Measurements from ENCODE around the gene COL4A4. TPM values are rescaled to one million over a fixed set of nuclear protein-coding genes. Genes with fewer than 3 reads are reported as not detected.
A peak's percentile ranks its signal among the peaks of the same experiment; 100 is the strongest.

COL4A4 gene
- total and polyA plus RNA-seq, 2 of the 13 experiments (the other 11 are each of a cell fraction or from before 2014, with no cell fraction given): not detected

- Histone ChIP-seq H3K27ac (ENCODE audit: extremely low read length, insufficient read depth, low read length) (no peak overlapping the region), H3K9ac (ENCODE audit: insufficient read depth, low read depth, low read length) (no peak overlapping the region), H3K27me3 (ENCODE audit: control insufficient read depth in 1 of 2, insufficient read depth in 2 of 2, low read length in 2 of 2) (peaks cover 2 to 54% of the 10 kb centered on the region in 2 experiments; a peak in 3 of 5 replicates), H4K20me1 (ENCODE audit: insufficient read depth, low read length) (no peaks in the 10 kb centered on the region), H3K4me3 (replicated peaks in 1 of 3; ENCODE audit: insufficient read depth in 1 of 3, low read depth in 2 of 3, low read length in 3 of 3) (no peak overlapping the region), H3K9me3 (ENCODE audit: low read length) (no peaks in the 10 kb centered on the region), H3K4me1 (ENCODE audit: insufficient read depth, low read length) (no peaks in the 10 kb centered on the region), H3K4me2 (ENCODE audit: low read depth, low read length) (no peak overlapping the region), H3K79me2 (ENCODE audit: insufficient read depth, low read length) (no peaks in the 10 kb centered on the region), H2AFZ (ENCODE audit: low read length) (no peak overlapping the region), H3K36me3 (replicated peaks in 1 of 2; ENCODE audit: control insufficient read depth in 1 of 2, insufficient read depth in 2 of 2, low read length in 2 of 2) (no peaks in the 10 kb centered on the region)
- WGBS (ENCODE audit: low lambda C conversion rate): 25% methylated on average over 5 of the region's 5 CpGs
- POLR2A ChIA-PET: no interaction called here
- intact Hi-C loops (cut with micrococcal nuclease; ENCODE audit: unreplicated experiment): loop anchor here (5.0 kb wide), 1 partner anchor 193 kb away; the partner anchor contains the start of gene MFF
- FAIRE-seq (no peak), ATAC-seq (no peak), DNase-seq (ENCODE audit: low spot score) (no peak)
- in situ Hi-C loops (cut with HindIII; ENCODE audit: extremely low pct_ligation_motif_present, low pct_unique_long_range_greater_than_20kb): loop anchor here (10.0 kb wide), 2 partner anchors 90 to 630 kb away; no protein-coding TSS in a partner anchor
- peak; percentile 34; the same call in 1 of the 2 replicates for TF ChIP-seq CREB1 (IDR thresholded peaks at IDR 0.05)
- no peak for TF ChIP-seq CREB1 (CRISPR knock-in tag; IDR thresholded peaks at IDR 0.05)
- TF ChIP-seq NFATC3 (CRISPR knock-in tag; IDR thresholded peaks at IDR 0.05): no peak
- BruUV-seq (replicated peaks): no TSS peak
- CTCF ChIA-PET (ENCODE audit: low intra/inter-chr PET ratio, low total read pairs): no interaction called here
Measured at GRCh38 chr2:227134591-227134990, 29.4 kb downstream of the COL4A4 start.

- H3K27ac ChIP-seq (ENCODE audit: extremely low read length, insufficient read depth, low read length): no peak overlapping the region
- H2AFZ ChIP-seq (ENCODE audit: low read length): no peak overlapping the region
- in situ Hi-C loops (cut with HindIII; ENCODE audit: extremely low pct_ligation_motif_present, low pct_unique_long_range_greater_than_20kb): loop anchor here (10.0 kb wide), 2 partner anchors 92 to 632 kb away; no protein-coding TSS in a partner anchor
- TF ChIP-seq ZNF318 (CRISPR knock-in tag; IDR thresholded peaks at IDR 0.05): no peak
- TF ChIP-seq TBL1XR1 (IDR thresholded peaks at IDR 0.05; ENCODE audit: borderline replicate concordance, low read length, partially characterized antibody): no peak
- TF ChIP-seq ZNF773 (CRISPR knock-in tag; IDR thresholded peaks at IDR 0.05; ENCODE audit: borderline replicate concordance): no peak
- TF ChIP-seq KLF16 (CRISPR knock-in tag; IDR thresholded peaks at IDR 0.05): no peak
- TF ChIP-seq KMT2A (CRISPR knock-in tag; IDR thresholded peaks at IDR 0.05): no peak
- TF ChIP-seq HNF4A (CRISPR knock-in tag; IDR thresholded peaks at IDR 0.05): no peak
Measured at GRCh38 chr2:227132986-227133385, 31.0 kb downstream of the COL4A4 start.

More at GRCh38 chr2:227132986-227133385, 31.0 kb downstream of the COL4A4 start:
- intact Hi-C loops (cut with micrococcal nuclease; ENCODE audit: unreplicated experiment): loop anchor here (5.0 kb wide), 1 partner anchor 194 kb away; the partner anchor contains the start of gene MFF
- POLR2A ChIA-PET: no interaction called here
- Histone ChIP-seq H3K9ac (ENCODE audit: insufficient read depth, low read depth, low read length) (no peak overlapping the region), H3K9me3 (ENCODE audit: low read length) (no peaks in the 10 kb centered on the region), H3K27me3 (ENCODE audit: control insufficient read depth in 1 of 2, insufficient read depth in 2 of 2, low read length in 2 of 2) (peaks cover 2 to 54% of the 10 kb centered on the region in 2 experiments; a peak in 3 of 5 replicates), H3K79me2 (ENCODE audit: insufficient read depth, low read length) (no peaks in the 10 kb centered on the region), H3K4me3 (replicated peaks in 1 of 3; ENCODE audit: insufficient read depth in 1 of 3, low read depth in 2 of 3, low read length in 3 of 3) (no peak overlapping the region), H3K36me3 (replicated peaks in 1 of 2; ENCODE audit: control insufficient read depth in 1 of 2, insufficient read depth in 2 of 2, low read length in 2 of 2) (no peaks in the 10 kb centered on the region), H4K20me1 (ENCODE audit: insufficient read depth, low read length) (no peaks in the 10 kb centered on the region), H3K4me2 (ENCODE audit: low read depth, low read length) (no peak overlapping the region), H3K4me1 (ENCODE audit: insufficient read depth, low read length) (no peaks in the 10 kb centered on the region)
- FAIRE-seq (no peak), ATAC-seq (no peak), DNase-seq (ENCODE audit: low spot score) (no peak)
- CTCF ChIA-PET (ENCODE audit: low intra/inter-chr PET ratio, low total read pairs): no interaction called here
- BruUV-seq (replicated peaks): no TSS peak
- WGBS (ENCODE audit: low lambda C conversion rate): 23% methylated on average over 4 of the region's 4 CpGs

Measured in HepG2 (cell line).